Muscle of leg (tissue), 11 donors: ENCODE results near the gene TNRC18. TPM values are rescaled to one million over a fixed set of nuclear protein-coding genes. Genes with fewer than 3 reads are reported as not detected.
A peak's percentile ranks its signal among the peaks of the same experiment; 100 is the strongest.

Experiments
- DNase-seq: peaks from one replicate; pipeline ENCODE4 v3.0.0; 2013
- H3K27ac ChIP-seq: one replicate; pipeline ENCODE4 v1.5.1; 2013; ENCODE audit warnings: mild to moderate bottlenecking, low read length, control low read depth
- H3K27me3 ChIP-seq: one replicate; pipeline ENCODE4 v1.6.1; 2013; ENCODE audit warnings: low read length; ENCODE audit not compliant: control insufficient read depth, insufficient read depth
- H3K36me3 ChIP-seq: one replicate; pipeline ENCODE4 v1.6.1; 2013; ENCODE audit warnings: low read length; ENCODE audit not compliant: control insufficient read depth, insufficient read depth
- H3K4me1 ChIP-seq: one replicate; pipeline ENCODE4 v1.6.1; 2013; ENCODE audit warnings: low read length; ENCODE audit not compliant: control insufficient read depth, insufficient read depth
- H3K4me3 ChIP-seq: one replicate; pipeline ENCODE4 v1.5.1; 2013; ENCODE audit warnings: low read length, control low read depth
- H3K9me3 ChIP-seq: replicated peaks from 2 replicates; pipeline ENCODE4 v1.6.1; 2013; ENCODE audit warnings: low read depth, low read length; ENCODE audit not compliant: control insufficient read depth
- WGBS: methylation state at CpG from one replicate; pipeline ENCODE4 v1.1.5; 2013; ENCODE audit warnings: missing lambda C conversion rate; ENCODE audit not compliant: insufficient coverage; 5-methylcytosine and 5-hydroxymethylcytosine counted together
- polyA plus RNA-seq, 8 donors: library from polyadenylated mRNA; unstranded; fragments of 120-200 nt; gene quantifications; one replicate each; pipeline versions ENCODE4 v1.2.1 to v1.2.3, GENCODE V29; 2013; ENCODE audit warnings: inconsistent platforms in 1 of 8, low replicate concordance in 1 of 8; ENCODE audit not compliant: insufficient read length in 8 of 8, insufficient read depth in 1 of 8
- total RNA-seq: library from RNA; stranded (reverse); fragments of 120-200 nt; gene quantifications from one replicate; pipeline ENCODE4 v1.2.4, GENCODE V29; 2013

TNRC18 gene
- total and polyA plus RNA-seq, 9 donors: 18.3 to 81.3 (median 56.6) TPM

GRCh38 chr7:5439209-5439571, 15.6 kb upstream of the TNRC18 start:
- Histone ChIP-seq H3K27me3 (no peaks in the 10 kb centered on the region), H3K4me1 (peaks cover 9% of the 10 kb centered on the region)
- no CpG with 5 or more reads among the region's 3 CpGs for WGBS

GRCh38 chr7:5437987-5438386, 14.4 kb upstream of the TNRC18 start:
- Histone ChIP-seq H3K27ac (no peak overlapping the region), H3K9me3 (peaks cover 10% of the 10 kb centered on the region), H3K4me3 (no peak overlapping the region), H3K36me3 (peaks cover 10% of the 10 kb centered on the region), H3K27me3 (no peaks in the 10 kb centered on the region), H3K4me1 (peaks cover 9% of the 10 kb centered on the region)
- WGBS: 92% methylated on average over 2 of the region's 5 CpGs
- no peak for DNase-seq

More at GRCh38 chr7:5439209-5439571, 15.6 kb upstream of the TNRC18 start:
- Histone ChIP-seq H3K36me3 (peaks cover 4% of the 10 kb centered on the region), H3K27ac (no peak overlapping the region), H3K9me3 (peaks cover 5% of the 10 kb centered on the region), H3K4me3 (no peak overlapping the region)
- DNase-seq: no peak

GRCh38 chr7:5437348-5437892, 13.8 kb upstream of the TNRC18 start:
- Histone ChIP-seq H3K27ac (no peak overlapping the region), H3K4me1 (peaks cover 9% of the 10 kb centered on the region), H3K9me3 (peaks cover 11% of the 10 kb centered on the region), H3K27me3 (no peaks in the 10 kb centered on the region), H3K4me3 (no peak overlapping the region), H3K36me3 (peaks cover 12% of the 10 kb centered on the region)
- 93% methylated on average over 3 of the region's 6 CpGs for WGBS
- DNase-seq: no peak

- peaks cover 2% of the 10 kb centered on the region for H3K4me1 ChIP-seq
- no peak for DNase-seq
- peaks cover 11% of the 10 kb centered on the region for H3K9me3 ChIP-seq
- H3K27ac ChIP-seq: no peak overlapping the region
- peaks cover 12% of the 10 kb centered on the region for H3K36me3 ChIP-seq
- H3K4me3 ChIP-seq: no peak overlapping the region
- WGBS: 83% methylated on average over 2 of the region's 5 CpGs
- H3K27me3 ChIP-seq: no peaks in the 10 kb centered on the region
Measured at GRCh38 chr7:5436003-5436678, 12.5 kb upstream of the TNRC18 start.

GRCh38 chr7:5435291-5436002, 11.8 kb upstream of the TNRC18 start:
- no peak overlapping the region for H3K27ac ChIP-seq
- H3K4me1 ChIP-seq: peaks cover 5% of the 10 kb centered on the region
- no peak overlapping the region for H3K4me3 ChIP-seq
- no peaks in the 10 kb centered on the region for H3K27me3 ChIP-seq
- H3K36me3 ChIP-seq: peaks cover 12% of the 10 kb centered on the region
- WGBS: 90% methylated on average over 5 of the region's 12 CpGs
- DNase-seq: no peak
- peaks cover 11% of the 10 kb centered on the region for H3K9me3 ChIP-seq

- 100% methylated on average over 2 of the region's 3 CpGs for WGBS
- Histone ChIP-seq H3K4me3 (no peak overlapping the region), H3K36me3 (peaks cover 12% of the 10 kb centered on the region), H3K4me1 (peaks cover 25% of the 10 kb centered on the region), H3K9me3 (peaks cover 11% of the 10 kb centered on the region), H3K27me3 (no peaks in the 10 kb centered on the region), H3K27ac (no peak overlapping the region)
- no peak for DNase-seq
Measured at GRCh38 chr7:5433181-5433580, 9.5 kb upstream of the TNRC18 start.

- Histone ChIP-seq H3K9me3 (peaks cover 8% of the 10 kb centered on the region), H3K4me3 (no peak overlapping the region), H3K27me3 (no peaks in the 10 kb centered on the region), H3K27ac (no peak overlapping the region), H3K36me3 (peaks cover 12% of the 10 kb centered on the region), H3K4me1 (peaks cover 27% of the 10 kb centered on the region)
- WGBS: 95% methylated on average over 3 of the region's 3 CpGs
- DNase-seq: no peak
Measured at GRCh38 chr7:5432691-5433090, 9.1 kb upstream of the TNRC18 start.

- no peak overlapping the region for H3K4me3 ChIP-seq
- peaks cover 5% of the 10 kb centered on the region for H3K9me3 ChIP-seq
- no peak overlapping the region for H3K27ac ChIP-seq
- no peak for DNase-seq
- H3K27me3 ChIP-seq: no peaks in the 10 kb centered on the region
- peaks cover 14% of the 10 kb centered on the region for H3K36me3 ChIP-seq
- peaks cover 32% of the 10 kb centered on the region for H3K4me1 ChIP-seq
- 59% methylated on average over 4 of the region's 4 CpGs for WGBS
Measured at GRCh38 chr7:5431560-5432015, 8.0 kb upstream of the TNRC18 start.

GRCh38 chr7:5430612-5430947, 6.9 kb upstream of the TNRC18 start:
- H3K4me3 ChIP-seq: no peak overlapping the region
- H3K9me3 ChIP-seq: peaks cover 5% of the 10 kb centered on the region
- H3K36me3 ChIP-seq: peaks cover 10% of the 10 kb centered on the region
- H3K4me1 ChIP-seq: peaks cover 32% of the 10 kb centered on the region
- peak overlapping the region; percentile 97 for H3K27ac ChIP-seq
- 80% methylated on average over 1 of the region's 5 CpGs for WGBS
- no peaks in the 10 kb centered on the region for H3K27me3 ChIP-seq
- DNase-seq: no peak

GRCh38 chr7:5429857-5430611, 6.4 kb upstream of the TNRC18 start:
- Histone ChIP-seq H3K9me3 (peaks cover 5% of the 10 kb centered on the region), H3K4me3 (peak overlapping the region; percentile 86), H3K4me1 (peaks cover 32% of the 10 kb centered on the region), H3K36me3 (peaks cover 10% of the 10 kb centered on the region), H3K27me3 (no peaks in the 10 kb centered on the region), H3K27ac (peak overlapping the region; percentile 97)
- WGBS: 18% methylated on average over 24 of the region's 30 CpGs
- DNase-seq: peak; percentile 81
